ENCODE data around the gene TNNT1. TPM values are rescaled to one million over a fixed set of nuclear protein-coding genes. Genes with fewer than 3 reads are reported as not detected.

TNNT1 gene
- total RNA-seq, 4 donors from 2014 or later: 13.6 to 46.7 (median 19.6) TPM

DNA sequence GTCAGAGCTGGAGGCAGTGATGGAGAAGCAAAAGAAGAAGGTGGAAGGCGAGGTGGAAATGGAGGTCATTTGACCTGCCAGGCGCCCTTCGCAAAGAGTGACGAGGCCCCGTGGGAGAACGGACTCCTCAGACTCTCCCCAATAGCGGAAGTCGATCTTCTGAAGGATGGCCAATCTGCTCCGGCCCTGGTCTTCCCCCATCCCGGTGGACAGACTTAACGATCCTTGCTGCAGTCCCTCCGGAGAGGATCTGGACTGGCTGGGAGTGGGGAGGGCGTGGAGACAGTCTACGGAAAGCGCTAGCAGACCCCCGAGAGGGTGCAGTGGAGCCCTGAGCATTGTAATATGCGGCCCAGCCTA, 61.5 kb downstream of the TNNT1 start:
- Histone ChIP-seq H3K4me3 (peak overlapping the region; percentile 51), H3K4me1 (peaks cover 30% of the 10 kb centered on the region), H3K9me3 (no peaks in the 10 kb centered on the region), H3K27ac (no peak overlapping the region), H3K36me3 (peaks cover 23% of the 10 kb centered on the region), H3K27me3 (peaks cover 36% of the 10 kb centered on the region)
- WGBS: 20% methylated on average over 14 of the region's 17 CpGs
- TF ChIP-seq POLR2AphosphoS5 (IDR thresholded peaks at IDR 0.05): no peak
- no peak for TF ChIP-seq POLR2A (IDR thresholded peaks at IDR 0.05)
- TF ChIP-seq, protein P1, sequence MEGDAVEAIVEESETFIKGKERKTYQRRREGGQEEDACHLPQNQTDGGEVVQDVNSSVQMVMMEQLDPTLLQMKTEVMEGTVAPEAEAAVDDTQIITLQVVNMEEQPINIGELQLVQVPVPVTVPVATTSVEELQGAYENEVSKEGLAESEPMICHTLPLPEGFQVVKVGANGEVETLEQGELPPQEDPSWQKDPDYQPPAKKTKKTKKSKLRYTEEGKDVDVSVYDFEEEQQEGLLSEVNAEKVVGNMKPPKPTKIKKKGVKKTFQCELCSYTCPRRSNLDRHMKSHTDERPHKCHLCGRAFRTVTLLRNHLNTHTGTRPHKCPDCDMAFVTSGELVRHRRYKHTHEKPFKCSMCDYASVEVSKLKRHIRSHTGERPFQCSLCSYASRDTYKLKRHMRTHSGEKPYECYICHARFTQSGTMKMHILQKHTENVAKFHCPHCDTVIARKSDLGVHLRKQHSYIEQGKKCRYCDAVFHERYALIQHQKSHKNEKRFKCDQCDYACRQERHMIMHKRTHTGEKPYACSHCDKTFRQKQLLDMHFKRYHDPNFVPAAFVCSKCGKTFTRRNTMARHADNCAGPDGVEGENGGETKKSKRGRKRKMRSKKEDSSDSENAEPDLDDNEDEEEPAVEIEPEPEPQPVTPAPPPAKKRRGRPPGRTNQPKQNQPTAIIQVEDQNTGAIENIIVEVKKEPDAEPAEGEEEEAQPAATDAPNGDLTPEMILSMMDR (IDR thresholded peaks at IDR 0.05): no peak
- no peak for TF ChIP-seq EP300 (IDR thresholded peaks at IDR 0.05)
- DNase-seq (ENCODE audit: low spot score in 2 of 2): peak in 1 of 2 donors; percentile 65

GRCh38 chr19:55086730-55087541, 62.1 kb downstream of the TNNT1 start:
- H3K27ac ChIP-seq: no peak overlapping the region
- 1% methylated on average over 23 of the region's 74 CpGs for WGBS
- H3K36me3 ChIP-seq: peaks cover 17% of the 10 kb centered on the region
- no peaks in the 10 kb centered on the region for H3K9me3 ChIP-seq
- TF ChIP-seq, protein P1 (IDR thresholded peaks at IDR 0.05): no peak
- no peak for TF ChIP-seq POLR2A (IDR thresholded peaks at IDR 0.05)
- TF ChIP-seq EP300 (IDR thresholded peaks at IDR 0.05): no peak
- TF ChIP-seq POLR2AphosphoS5 (IDR thresholded peaks at IDR 0.05): no peak
- H3K4me3 ChIP-seq: peak overlapping the region; percentile 51
- H3K27me3 ChIP-seq: peaks cover 41% of the 10 kb centered on the region
- peak; percentile 95 to 96 for DNase-seq (ENCODE audit: low spot score in 2 of 2)
- H3K4me1 ChIP-seq: peaks cover 36% of the 10 kb centered on the region

DNA sequence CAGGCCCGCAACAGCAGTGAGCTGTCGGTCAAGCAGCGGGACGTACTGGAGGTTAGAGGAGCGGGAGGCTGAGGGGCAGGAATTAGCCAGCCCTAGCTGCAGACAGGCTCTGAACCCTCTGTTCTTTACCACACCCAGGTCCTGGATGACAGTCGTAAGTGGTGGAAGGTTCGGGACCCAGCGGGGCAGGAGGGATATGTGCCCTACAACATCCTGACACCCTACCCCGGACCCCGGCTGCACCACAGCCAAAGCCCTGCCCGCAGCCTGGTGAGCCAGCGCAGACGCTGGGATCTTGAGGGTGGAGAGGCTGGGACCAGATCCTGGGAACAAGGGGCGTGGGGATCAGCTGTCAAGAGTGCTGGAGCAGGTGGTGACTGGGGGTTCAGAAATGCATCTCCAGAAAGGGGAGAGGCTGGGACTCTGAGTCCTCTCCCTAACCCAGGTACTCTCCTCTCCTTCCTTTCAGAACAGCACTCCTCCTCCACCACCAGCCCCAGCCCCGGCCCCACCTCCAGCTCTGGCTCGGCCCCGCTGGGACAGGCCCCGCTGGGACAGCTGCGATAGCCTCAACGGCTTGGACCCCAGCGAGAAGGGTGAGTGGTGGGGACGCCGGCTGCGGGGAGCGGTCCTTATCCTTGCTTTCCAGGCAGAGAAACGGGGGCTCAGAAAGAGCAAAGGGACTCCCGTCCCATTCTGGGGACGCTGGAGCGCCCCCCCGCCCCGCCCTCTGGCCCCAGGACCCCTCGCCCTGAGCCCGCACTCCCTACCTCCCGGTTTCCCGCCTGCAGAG, 62.9 kb downstream of the TNNT1 start:
- Histone ChIP-seq H3K27ac (no peak overlapping the region), H3K27me3 (peaks cover 50% of the 10 kb centered on the region), H3K36me3 (peaks cover 9% of the 10 kb centered on the region), H3K4me1 (peaks cover 44% of the 10 kb centered on the region), H3K4me3 (peak overlapping the region; percentile 51), H3K9me3 (no peaks in the 10 kb centered on the region)
- peak in 1 of 2 donors; percentile 66 for DNase-seq (ENCODE audit: low spot score in 2 of 2)
- no peak for TF ChIP-seq POLR2AphosphoS5 (IDR thresholded peaks at IDR 0.05)
- whole genome bisulfite sequencing: 34% methylated on average over 19 of the region's 35 CpGs

DNA sequence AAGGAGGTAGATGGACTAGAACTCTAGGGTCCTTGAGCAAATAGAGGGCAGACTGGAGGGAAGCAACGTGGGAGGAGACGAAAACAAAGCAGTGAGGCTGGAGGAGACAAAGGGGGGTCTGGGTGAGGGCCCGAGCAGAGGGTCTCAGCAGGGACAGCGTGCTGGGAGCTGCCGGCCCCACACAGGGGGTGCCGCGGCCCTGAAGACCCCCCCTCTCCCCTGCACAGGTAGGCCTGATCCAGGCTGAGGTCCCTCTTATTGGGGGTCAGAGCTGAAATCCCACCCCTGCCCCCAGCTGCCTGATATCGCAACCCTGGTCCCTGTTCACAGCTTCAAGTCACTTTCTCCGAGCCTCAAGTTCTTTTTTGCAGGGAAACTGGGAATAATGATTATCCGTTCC, 64.6 kb downstream of the TNNT1 start:
- no peak overlapping the region for H3K4me3 ChIP-seq
- 83% methylated on average over 10 of the region's 10 CpGs for WGBS
- no peak for DNase-seq (ENCODE audit: low spot score in 2 of 2)
- peaks cover 67% of the 10 kb centered on the region for H3K27me3 ChIP-seq
- no peak for TF ChIP-seq EP300 (IDR thresholded peaks at IDR 0.05)
- no peak for TF ChIP-seq POLR2A (IDR thresholded peaks at IDR 0.05)
- TF ChIP-seq, protein P1 (IDR thresholded peaks at IDR 0.05): no peak
- TF ChIP-seq POLR2AphosphoS5 (IDR thresholded peaks at IDR 0.05): no peak
- no peak overlapping the region for H3K27ac ChIP-seq
- H3K36me3 ChIP-seq: no peaks in the 10 kb centered on the region
- no peaks in the 10 kb centered on the region for H3K9me3 ChIP-seq
- H3K4me1 ChIP-seq: peaks cover 56% of the 10 kb centered on the region

DNA sequence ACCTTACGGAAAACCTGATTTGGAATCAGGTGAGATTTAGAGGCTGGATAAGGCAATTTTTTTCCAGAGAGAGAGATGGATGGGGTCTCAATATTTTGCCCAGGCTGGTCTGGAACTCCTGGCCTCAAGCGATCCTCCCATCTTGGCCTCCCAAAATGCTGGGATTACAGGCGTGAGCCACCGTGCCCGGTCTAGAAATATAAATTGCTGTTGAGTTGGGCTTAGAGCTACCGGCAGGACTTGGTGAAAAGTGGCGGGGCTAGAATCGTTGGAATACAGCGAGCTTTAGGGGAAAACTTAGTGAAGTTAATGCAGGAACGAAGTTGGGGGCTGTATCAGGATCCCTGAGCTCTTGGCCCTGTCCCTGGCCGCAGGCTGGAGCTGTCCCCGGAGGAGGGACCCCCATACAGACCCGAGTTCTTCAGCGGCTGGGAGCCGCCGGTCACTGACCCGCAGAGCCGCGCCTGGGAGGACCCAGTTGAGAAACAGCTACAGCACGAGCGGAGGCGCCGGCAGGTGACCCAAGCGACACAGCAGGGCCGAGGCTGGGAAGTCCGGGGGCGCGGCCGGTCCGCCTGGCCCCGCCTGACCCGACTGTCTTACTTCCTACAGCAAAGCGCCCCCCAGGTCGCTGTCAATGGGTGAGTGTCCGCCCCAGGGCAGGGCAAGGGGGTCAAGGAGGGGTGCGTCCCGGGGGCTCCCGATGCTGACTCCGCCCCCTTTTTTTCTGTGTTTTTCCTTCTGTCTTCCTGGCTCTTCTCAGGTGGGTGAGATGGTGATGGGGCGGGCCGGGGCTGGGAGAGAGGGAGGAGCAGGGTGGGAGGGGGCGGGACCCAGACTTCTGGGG, 65.8 kb downstream of the TNNT1 start:
- WGBS: 48% methylated on average over 39 of the region's 42 CpGs
- H3K4me1 ChIP-seq: peaks cover 51% of the 10 kb centered on the region
- TF ChIP-seq, protein P1 (IDR thresholded peaks at IDR 0.05): no peak
- TF ChIP-seq POLR2A (IDR thresholded peaks at IDR 0.05) (no peak), POLR2AphosphoS5 (IDR thresholded peaks at IDR 0.05) (no peak)
- DNase-seq (ENCODE audit: low spot score in 2 of 2): peak in 1 of 2 donors; percentile 64
- H3K27me3 ChIP-seq: peaks cover 73% of the 10 kb centered on the region
- no peaks in the 10 kb centered on the region for H3K36me3 ChIP-seq
- no peak overlapping the region for H3K27ac ChIP-seq
- H3K9me3 ChIP-seq: no peaks in the 10 kb centered on the region
- H3K4me3 ChIP-seq: no peak overlapping the region

All from suprapubic skin (tissue), 4 donors.